ENCODE results near the gene CUEDC1.
A peak's percentile ranks its signal among the peaks of the same experiment; 100 is the strongest.

Gene CUEDC1

DNA sequence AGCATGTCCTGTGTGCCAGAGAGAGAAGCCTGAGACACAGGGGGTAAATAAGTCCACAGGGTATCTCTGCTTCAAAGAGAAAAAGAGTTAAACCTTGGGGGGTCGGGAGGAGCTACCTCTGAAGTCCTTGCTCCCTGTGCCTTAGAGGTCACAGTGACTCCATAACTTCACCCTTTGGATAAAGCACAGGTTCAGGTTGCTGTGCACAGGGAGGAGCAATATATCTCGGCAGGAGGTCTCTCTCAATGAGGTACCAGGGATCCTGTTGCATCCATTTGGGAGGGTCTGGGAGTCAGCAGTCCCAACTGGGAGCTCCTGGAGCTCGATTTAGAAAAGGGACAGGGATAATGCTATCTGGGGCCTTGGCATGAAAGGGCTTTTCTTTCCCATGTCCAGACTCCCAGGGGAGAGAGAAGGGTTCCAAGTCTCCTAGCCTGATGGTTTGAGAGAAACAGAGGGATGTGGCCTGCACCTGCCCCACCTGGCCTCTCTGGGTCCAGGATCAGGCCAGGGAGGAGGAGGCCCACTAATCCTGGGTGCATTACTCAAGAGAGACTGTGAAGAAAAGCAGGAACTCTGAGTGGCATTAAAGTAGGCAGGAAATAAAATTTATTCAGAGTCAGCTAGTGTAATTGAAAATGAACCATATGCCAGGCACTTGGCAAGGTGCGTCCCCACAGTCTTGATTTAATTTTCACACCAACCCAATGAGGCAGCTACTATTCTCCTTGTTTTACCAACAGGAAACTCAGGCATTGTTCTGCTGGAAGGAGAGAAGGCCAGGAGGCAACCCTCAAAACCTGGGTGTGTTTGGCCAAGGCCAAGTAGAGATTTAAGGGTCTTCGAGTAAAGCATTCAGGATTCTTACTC, 40.7 kb downstream of the CUEDC1 start:
- DNase-seq, result peak; percentile 72

DNA sequence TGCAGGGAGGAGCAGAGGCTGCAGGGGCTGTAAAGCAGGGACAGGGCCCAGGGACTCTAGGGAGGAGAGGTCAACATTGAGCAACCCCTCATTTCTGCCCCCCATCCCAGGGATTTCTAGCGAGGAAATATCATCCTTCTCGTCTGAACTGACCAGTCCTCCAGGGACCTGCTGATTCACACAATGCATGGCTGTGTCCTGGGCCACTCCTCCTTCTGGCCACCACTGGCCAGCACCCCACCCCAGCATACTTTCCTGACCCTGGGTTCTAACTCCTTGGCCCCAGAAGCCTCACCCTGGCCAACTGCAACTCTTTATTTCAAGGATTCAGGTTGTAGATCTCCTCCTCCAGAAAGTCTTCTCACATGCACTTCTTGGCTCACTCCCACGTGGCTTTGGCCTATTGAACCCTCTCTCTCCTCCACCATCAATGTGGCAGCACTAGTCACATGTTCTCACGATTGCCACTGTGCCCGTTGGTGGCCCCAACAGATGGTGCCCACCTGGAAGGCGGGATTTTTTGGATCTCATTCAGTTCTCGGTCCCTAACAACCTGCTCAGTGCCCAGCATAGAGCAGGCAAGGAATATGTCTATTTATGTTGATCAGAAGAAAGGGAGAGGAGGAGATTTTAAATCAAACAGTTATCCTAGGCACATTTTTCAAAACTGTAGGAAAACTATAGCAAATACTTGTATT, 41.5 kb downstream of the CUEDC1 start:
- DNase-seq, result no peak

DNA sequence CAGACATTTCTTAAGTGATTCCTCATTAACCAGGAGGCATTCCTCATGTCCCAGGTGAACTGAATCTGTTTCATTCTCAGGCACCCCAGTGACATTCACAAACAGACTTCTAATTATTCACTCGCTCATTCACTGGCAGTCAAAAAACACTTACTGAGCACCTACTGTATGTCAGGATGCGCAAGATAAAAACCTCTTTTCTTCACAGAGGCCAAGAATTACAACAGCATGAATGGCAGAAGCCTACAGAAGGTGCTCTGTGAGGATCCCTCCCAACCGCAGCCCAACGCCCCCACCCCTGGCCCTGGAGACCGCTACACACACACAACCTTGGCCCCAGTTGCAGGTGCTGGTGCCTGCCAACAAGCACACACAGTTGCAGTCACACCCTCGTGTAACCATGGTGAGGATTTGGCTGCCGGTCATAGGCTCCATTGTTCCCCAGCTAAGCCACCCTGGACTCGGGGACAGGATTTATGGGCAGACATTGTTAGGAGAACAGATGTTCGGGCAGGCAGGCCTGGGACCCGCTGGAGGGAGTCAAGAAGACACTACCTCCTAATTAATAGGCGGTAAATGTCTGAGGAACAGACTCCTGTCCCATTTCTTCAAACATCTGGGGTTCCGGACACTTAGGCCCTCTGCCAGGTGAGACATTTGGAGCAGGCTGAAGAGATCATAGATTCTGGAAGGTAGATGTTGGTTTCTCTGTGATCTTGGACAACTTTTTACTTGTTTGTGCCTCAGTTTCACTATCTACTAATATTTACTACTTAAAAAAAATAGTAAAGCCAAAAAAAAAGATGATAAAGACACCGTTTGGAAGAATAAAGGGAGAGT, 43.2 kb downstream of the CUEDC1 start:
- peak; percentile 92 for DNase-seq

GRCh38 chr17:57910462-57911420, 44.5 kb downstream of the CUEDC1 start:
- DNase-seq, result peak; percentile 87

DNA sequence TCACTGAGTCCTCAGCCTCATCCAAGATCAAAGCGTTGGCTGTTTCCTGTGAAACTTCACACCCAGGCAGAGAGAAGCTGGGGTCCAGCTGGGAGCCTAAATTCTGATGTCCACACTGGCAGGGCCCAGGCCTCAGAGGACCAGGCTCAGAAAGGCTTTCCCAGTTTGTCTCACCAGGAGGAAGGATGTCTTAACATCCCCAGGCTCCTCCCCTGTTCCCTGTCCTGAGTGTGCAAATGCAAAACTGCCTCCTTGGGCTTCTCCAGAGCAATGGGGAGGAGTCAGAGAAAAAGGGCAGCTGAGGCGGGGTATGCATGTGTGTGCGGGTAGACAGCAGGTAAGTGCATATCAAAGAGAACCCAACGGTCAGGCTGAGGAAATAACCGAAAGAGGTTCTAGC, 45.7 kb downstream of the CUEDC1 start:
- peak; percentile 38 for DNase-seq

GRCh38 chr17:57908278-57908677, 46.9 kb downstream of the CUEDC1 start:
- no peak for DNase-seq

DNA sequence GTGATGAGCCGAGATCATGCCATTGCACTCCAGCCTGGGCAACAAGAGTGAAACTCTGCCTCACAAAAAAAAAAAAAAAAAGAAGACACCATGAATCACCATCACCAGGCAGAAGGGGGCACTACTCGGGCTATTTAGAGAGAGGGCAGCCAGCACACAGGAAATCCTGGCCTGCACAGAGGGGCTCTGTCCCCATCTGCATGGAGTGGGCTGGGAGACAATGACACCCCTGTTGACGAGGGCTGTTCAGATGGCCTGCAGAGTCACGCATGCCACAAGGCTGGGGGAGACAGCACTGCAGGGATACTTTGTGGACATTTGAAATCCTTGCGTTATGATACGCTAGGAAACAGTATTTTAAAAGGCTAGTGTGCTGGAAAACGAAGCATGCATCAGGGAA, 48.3 kb downstream of the CUEDC1 start:
- no peak for DNase-seq

GRCh38 chr17:57905875-57906455, 49.2 kb downstream of the CUEDC1 start:
- no peak for DNase-seq

GRCh38 chr17:57903961-57904360, 51.3 kb downstream of the CUEDC1 start:
- DNase-seq, result no peak

- peak; percentile 98 for DNase-seq
Observed at GRCh38 chr17:57902800-57903759, 52.1 kb downstream of the CUEDC1 start.

- DNase-seq, result peak; percentile 55
Observed at GRCh38 chr17:57902117-57902799, 53.0 kb downstream of the CUEDC1 start.

DNA sequence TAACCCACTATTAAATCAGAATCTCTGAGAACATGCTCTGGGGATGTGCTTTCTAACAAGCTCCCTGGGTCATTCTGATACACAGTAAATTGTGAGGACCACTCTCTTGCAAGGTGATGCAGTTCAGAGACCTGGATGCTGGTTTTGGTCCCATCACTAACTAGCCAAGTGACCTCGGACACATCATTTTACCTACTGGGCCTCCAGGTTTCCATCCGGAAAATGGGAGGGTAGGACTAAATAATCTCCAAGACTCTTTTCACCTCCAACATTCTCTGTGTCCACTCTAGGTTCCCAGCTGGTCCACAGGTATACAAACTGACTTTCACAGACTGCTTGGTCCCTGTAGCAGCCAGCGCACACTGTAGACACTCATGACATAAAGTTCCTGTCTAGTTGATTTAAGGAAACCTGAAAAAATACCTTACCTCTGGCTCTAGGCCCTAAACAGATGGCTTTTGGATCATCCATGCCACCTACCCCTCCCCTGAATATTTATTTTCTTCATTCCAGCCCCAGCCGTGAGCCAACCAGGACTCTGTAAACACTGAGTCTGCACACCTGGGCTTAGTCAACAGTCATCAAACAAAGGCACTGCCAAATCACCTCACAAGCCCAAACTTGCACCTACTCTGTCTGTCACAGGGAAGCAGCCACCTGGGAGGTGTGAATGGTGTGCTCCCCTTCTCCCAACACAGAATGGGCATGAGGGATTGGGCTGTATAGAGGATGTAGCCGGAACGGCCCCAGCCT, 54.0 kb downstream of the CUEDC1 start:
- DNase-seq, result peak; percentile 99

DNA sequence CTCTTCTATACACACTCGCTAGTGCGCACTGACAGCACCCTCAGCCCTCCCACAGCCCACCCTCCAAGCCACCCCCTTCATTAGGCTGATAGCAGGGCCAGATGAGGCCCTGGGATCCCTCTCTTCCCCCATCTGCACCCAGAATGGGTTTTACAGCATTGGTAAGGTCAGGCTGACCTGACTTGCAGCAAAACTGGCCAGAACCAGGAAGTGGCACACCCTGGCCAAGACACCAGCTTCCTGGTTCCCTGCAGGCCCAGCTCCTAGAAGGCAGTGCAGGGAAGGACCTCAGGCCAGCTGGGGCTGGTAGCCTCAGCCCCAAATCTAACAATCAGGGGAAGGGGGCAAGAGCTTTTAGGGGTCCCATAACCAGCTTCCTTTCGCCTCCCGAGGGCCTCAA, 55.4 kb downstream of the CUEDC1 start:
- no peak for DNase-seq

DNA sequence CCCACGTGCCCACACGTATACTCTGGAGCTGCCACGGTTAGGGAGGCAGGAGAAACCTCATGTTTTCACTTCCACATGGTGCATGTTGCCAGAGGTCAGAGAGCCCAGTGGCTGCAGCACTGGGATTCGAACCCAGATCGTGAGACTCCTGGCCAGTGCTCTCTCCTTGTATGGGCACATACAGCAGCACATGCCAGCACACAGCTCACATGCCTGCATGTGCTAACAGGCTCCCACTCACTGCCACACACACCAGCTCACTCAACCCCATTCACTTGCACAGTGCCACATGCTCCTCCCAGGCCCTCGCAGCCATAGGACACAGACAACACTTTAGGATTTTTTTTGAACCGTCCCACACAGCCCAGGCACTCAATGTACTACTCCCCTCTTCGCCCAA, 55.8 kb downstream of the CUEDC1 start:
- DNase-seq, result no peak

DNA sequence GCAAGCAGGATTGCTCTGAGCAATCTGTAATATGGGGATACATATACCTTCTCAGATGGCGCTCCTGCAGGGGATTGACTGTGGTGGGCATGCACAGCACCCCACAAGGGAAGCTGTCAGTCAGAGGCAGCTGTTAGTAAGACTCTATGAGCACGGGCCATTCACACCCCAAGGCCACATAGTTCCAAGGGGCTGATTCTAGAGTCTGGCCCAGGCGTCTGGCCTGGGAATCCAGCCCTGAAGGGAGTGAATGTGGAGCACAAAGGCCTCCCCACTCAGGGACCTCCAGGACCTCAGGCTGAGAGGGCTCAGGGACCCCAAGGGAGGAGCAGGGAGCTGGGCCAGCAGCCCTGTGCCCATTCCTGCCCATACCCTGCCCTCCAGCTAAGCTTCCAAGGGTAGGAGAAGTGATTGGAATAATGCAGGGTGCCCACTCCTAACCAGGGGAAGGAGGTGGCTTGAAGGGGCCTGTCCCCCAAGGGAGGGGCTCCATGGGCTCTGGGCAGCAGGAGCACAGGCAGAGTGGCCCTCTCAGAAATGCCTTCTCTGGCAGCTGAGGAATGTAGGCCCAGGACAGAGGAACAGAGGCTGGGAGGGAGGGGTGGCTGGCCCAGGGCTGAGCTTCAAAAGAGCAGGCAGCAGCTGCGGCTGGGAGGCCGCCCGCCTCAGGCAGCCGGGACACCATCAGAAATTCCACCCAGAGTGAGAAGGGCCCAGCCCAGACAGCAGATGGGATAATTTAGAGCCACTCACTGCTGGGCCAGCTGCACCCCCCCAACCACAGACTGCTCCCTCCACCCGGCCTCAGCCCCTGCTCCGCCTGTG, 56.5 kb downstream of the CUEDC1 start:
- no peak for DNase-seq

DNA sequence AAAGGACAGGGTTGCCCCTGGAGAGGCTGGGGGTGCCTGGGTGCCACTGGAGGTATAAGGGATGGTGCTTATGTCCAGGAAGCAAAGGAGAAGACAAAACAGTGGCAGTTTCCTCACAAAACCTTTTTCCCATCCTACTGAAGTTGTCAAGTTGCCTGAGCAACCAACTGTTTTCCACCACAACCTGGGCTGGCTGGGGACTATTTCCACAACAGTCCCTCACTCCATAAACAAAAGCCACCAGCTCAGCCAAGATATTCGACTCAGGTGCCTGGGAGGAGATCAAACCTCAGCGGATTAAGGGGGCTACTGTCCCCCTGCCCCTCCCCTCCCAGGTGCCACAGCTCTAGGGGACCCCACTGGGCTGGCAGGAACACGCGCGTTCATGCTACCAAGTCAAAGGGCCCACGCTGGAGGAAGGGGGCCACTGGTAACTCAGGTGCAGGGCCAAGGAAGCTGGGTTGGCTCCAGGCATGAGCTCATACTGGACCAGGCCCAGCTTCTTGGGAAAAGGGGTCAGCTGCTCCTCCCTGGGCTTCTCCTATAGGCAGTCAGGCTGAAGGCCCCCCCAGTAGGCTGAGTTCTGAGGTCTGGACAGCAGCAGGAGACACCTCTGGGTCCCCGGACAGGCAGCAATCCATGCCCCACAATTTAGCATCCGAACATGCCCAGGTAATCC, 59.7 kb downstream of the CUEDC1 start:
- no peak for DNase-seq

DNA sequence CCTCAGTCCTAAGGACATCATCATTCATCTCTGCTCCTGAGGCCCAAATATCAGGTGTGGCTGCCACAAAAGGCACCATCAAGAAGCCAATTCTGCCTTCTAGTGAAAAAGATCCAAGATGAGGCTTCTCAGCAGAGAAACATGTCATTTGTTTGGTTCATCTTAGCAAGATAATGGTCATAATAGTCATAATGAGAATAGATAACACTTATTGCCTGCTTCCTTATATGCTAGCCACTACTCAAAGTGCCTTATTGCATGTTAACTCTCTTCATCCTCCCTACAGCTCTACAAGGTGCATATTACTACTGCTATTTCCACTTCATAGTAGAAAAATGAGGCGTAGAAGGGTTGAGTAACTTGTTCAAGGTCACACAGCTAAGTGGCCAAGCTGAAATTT, 60.4 kb downstream of the CUEDC1 start:
- DNase-seq, result no peak

All from NCI-H510A treated with DMSO at 0.1 percent for 48 hours (cell line).